ENCODE results near the gene DCBLD1.

Gene DCBLD1

DNA sequence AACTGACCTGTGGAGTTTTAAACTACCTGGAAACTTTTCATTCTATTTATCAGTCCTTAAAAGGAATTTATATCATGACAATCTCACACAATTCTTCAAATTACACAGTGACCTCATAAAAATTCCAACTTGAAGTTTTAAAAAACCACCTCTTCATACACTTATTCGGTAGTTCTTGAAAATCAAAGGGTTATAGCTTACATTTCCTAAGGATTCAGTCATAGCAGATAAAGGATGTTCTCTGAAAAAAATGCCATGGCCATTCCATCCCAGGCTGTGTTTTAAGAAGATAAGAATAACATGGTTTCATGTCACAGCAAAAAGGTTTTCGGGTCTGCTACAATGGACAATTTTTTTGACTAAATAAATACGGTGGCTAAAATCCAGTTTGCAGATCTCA is 78.7 kb downstream of the DCBLD1 start:
- Histone ChIP-seq H3K9ac (ENCODE audit: low read length) (no peak overlapping the region), H3K36me3 (ENCODE audit: control insufficient read depth, insufficient read depth, low read length, severe bottlenecking) (peaks cover 61% of the 10 kb centered on the region), H3K27me3 (replicated peaks; ENCODE audit: control insufficient read depth, insufficient read depth, low read length) (no peaks in the 10 kb centered on the region), H3K4me3 (ENCODE audit: low read length) (no peak overlapping the region), H3K9me3 (ENCODE audit: control insufficient read depth, low read length) (no peaks in the 10 kb centered on the region), H3K4me1 (ENCODE audit: control insufficient read depth, insufficient read depth, low read length) (peaks cover 8% of the 10 kb centered on the region)
- DNase-seq (ENCODE audit: low read depth), result no peak

- H3K27me3 ChIP-seq (replicated peaks; ENCODE audit: control insufficient read depth, insufficient read depth, low read length), result no peaks in the 10 kb centered on the region
- H3K9ac ChIP-seq (ENCODE audit: low read length), result no peak overlapping the region
- no peaks in the 10 kb centered on the region for H3K9me3 ChIP-seq (ENCODE audit: control insufficient read depth, low read length)
- no peak for DNase-seq (ENCODE audit: low read depth)
- no peak overlapping the region for H3K4me3 ChIP-seq (ENCODE audit: low read length)
- H3K36me3 ChIP-seq (ENCODE audit: control insufficient read depth, insufficient read depth, low read length, severe bottlenecking), result peaks cover 89% of the 10 kb centered on the region
- H3K4me1 ChIP-seq (ENCODE audit: control insufficient read depth, insufficient read depth, low read length), result no peaks in the 10 kb centered on the region
These were observed 82.2 kb downstream of the DCBLD1 start for GRCh38 chr6:117564681-117565080.

DNA sequence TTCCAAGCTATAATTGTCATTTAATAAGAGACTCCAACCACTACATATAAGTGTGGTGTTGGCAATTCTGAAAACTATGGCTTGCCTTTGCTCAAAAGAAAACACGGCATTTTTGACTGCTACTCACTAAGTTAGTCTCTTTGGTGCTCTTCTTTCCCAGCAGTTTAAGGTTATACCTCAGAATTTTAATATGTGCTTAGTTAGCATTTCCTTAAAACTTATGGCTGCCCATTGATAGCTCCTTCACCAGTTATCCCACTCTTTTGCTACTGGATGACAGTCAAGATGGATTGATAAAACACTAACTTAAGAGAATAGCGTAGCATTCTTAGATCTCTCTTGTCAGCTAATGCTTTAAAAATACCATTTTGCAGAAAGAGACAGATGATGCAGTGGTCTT is 85.8 kb downstream of the DCBLD1 start:
- DNase-seq (ENCODE audit: low read depth), result no peak
- Histone ChIP-seq H3K4me1 (ENCODE audit: control insufficient read depth, insufficient read depth, low read length) (no peaks in the 10 kb centered on the region), H3K36me3 (ENCODE audit: control insufficient read depth, insufficient read depth, low read length, severe bottlenecking) (peaks cover 91% of the 10 kb centered on the region), H3K9me3 (ENCODE audit: control insufficient read depth, low read length) (no peaks in the 10 kb centered on the region), H3K9ac (ENCODE audit: low read length) (no peak overlapping the region), H3K4me3 (ENCODE audit: low read length) (no peak overlapping the region), H3K27me3 (replicated peaks; ENCODE audit: control insufficient read depth, insufficient read depth, low read length) (no peaks in the 10 kb centered on the region)

- Histone ChIP-seq H3K27me3 (replicated peaks; ENCODE audit: control insufficient read depth, insufficient read depth, low read length) (no peaks in the 10 kb centered on the region), H3K36me3 (ENCODE audit: control insufficient read depth, insufficient read depth, low read length, severe bottlenecking) (peaks cover 92% of the 10 kb centered on the region), H3K4me1 (ENCODE audit: control insufficient read depth, insufficient read depth, low read length) (no peaks in the 10 kb centered on the region), H3K9ac (ENCODE audit: low read length) (no peak overlapping the region), H3K4me3 (ENCODE audit: low read length) (no peak overlapping the region), H3K9me3 (ENCODE audit: control insufficient read depth, low read length) (no peaks in the 10 kb centered on the region)
- no peak for DNase-seq (ENCODE audit: low read depth)
These were observed 86.4 kb downstream of the DCBLD1 start for GRCh38 chr6:117568831-117569410.

GRCh38 chr6:117573006-117573680 is 90.7 kb downstream of the DCBLD1 start:
- no peak for DNase-seq (ENCODE audit: low read depth)
- no peaks in the 10 kb centered on the region for H3K27me3 ChIP-seq (replicated peaks; ENCODE audit: control insufficient read depth, insufficient read depth, low read length)
- no peaks in the 10 kb centered on the region for H3K9me3 ChIP-seq (ENCODE audit: control insufficient read depth, low read length)
- H3K4me1 ChIP-seq (ENCODE audit: control insufficient read depth, insufficient read depth, low read length), result no peaks in the 10 kb centered on the region
- H3K36me3 ChIP-seq (ENCODE audit: control insufficient read depth, insufficient read depth, low read length, severe bottlenecking), result peaks cover 68% of the 10 kb centered on the region
- H3K4me3 ChIP-seq (ENCODE audit: low read length), result no peak overlapping the region
- H3K9ac ChIP-seq (ENCODE audit: low read length), result no peak overlapping the region

GRCh38 chr6:117574198-117574597 is 91.7 kb downstream of the DCBLD1 start:
- Histone ChIP-seq H3K36me3 (ENCODE audit: control insufficient read depth, insufficient read depth, low read length, severe bottlenecking) (peaks cover 66% of the 10 kb centered on the region), H3K4me1 (ENCODE audit: control insufficient read depth, insufficient read depth, low read length) (no peaks in the 10 kb centered on the region), H3K27me3 (replicated peaks; ENCODE audit: control insufficient read depth, insufficient read depth, low read length) (no peaks in the 10 kb centered on the region), H3K9ac (ENCODE audit: low read length) (no peak overlapping the region), H3K9me3 (ENCODE audit: control insufficient read depth, low read length) (no peaks in the 10 kb centered on the region), H3K4me3 (ENCODE audit: low read length) (no peak overlapping the region)
- DNase-seq (ENCODE audit: low read depth), result no peak

- H3K9me3 ChIP-seq (ENCODE audit: control insufficient read depth, low read length), result no peaks in the 10 kb centered on the region
- no peak overlapping the region for H3K4me3 ChIP-seq (ENCODE audit: low read length)
- H3K36me3 ChIP-seq (ENCODE audit: control insufficient read depth, insufficient read depth, low read length, severe bottlenecking), result peaks cover 24% of the 10 kb centered on the region
- DNase-seq (ENCODE audit: low read depth), result no peak
- no peak overlapping the region for H3K9ac ChIP-seq (ENCODE audit: low read length)
- H3K27me3 ChIP-seq (replicated peaks; ENCODE audit: control insufficient read depth, insufficient read depth, low read length), result no peaks in the 10 kb centered on the region
- H3K4me1 ChIP-seq (ENCODE audit: control insufficient read depth, insufficient read depth, low read length), result no peaks in the 10 kb centered on the region
These were observed 103.2 kb downstream of the DCBLD1 start for GRCh38 chr6:117585647-117586046.

GRCh38 chr6:117590447-117590846 is 108.0 kb downstream of the DCBLD1 start:
- no peak overlapping the region for H3K4me3 ChIP-seq (ENCODE audit: low read length)
- H3K4me1 ChIP-seq (ENCODE audit: control insufficient read depth, insufficient read depth, low read length), result peaks cover 5% of the 10 kb centered on the region
- H3K9me3 ChIP-seq (ENCODE audit: control insufficient read depth, low read length), result no peaks in the 10 kb centered on the region
- no peak overlapping the region for H3K9ac ChIP-seq (ENCODE audit: low read length)
- peaks cover 21% of the 10 kb centered on the region for H3K36me3 ChIP-seq (ENCODE audit: control insufficient read depth, insufficient read depth, low read length, severe bottlenecking)
- no peaks in the 10 kb centered on the region for H3K27me3 ChIP-seq (replicated peaks; ENCODE audit: control insufficient read depth, insufficient read depth, low read length)
- DNase-seq (ENCODE audit: low read depth), result no peak

GRCh38 chr6:117591405-117591804 is 108.9 kb downstream of the DCBLD1 start:
- H3K4me1 ChIP-seq (ENCODE audit: control insufficient read depth, insufficient read depth, low read length), result peaks cover 5% of the 10 kb centered on the region
- no peak overlapping the region for H3K9ac ChIP-seq (ENCODE audit: low read length)
- no peaks in the 10 kb centered on the region for H3K27me3 ChIP-seq (replicated peaks; ENCODE audit: control insufficient read depth, insufficient read depth, low read length)
- H3K4me3 ChIP-seq (ENCODE audit: low read length), result no peak overlapping the region
- no peaks in the 10 kb centered on the region for H3K9me3 ChIP-seq (ENCODE audit: control insufficient read depth, low read length)
- peaks cover 21% of the 10 kb centered on the region for H3K36me3 ChIP-seq (ENCODE audit: control insufficient read depth, insufficient read depth, low read length, severe bottlenecking)
- no peak for DNase-seq (ENCODE audit: low read depth)

GRCh38 chr6:117592983-117593759 is 110.7 kb downstream of the DCBLD1 start:
- H3K9ac ChIP-seq (ENCODE audit: low read length), result no peak overlapping the region
- H3K9me3 ChIP-seq (ENCODE audit: control insufficient read depth, low read length), result no peaks in the 10 kb centered on the region
- peaks cover 5% of the 10 kb centered on the region for H3K4me1 ChIP-seq (ENCODE audit: control insufficient read depth, insufficient read depth, low read length)
- peaks cover 22% of the 10 kb centered on the region for H3K36me3 ChIP-seq (ENCODE audit: control insufficient read depth, insufficient read depth, low read length, severe bottlenecking)
- H3K4me3 ChIP-seq (ENCODE audit: low read length), result no peak overlapping the region
- H3K27me3 ChIP-seq (replicated peaks; ENCODE audit: control insufficient read depth, insufficient read depth, low read length), result no peaks in the 10 kb centered on the region
- no peak for DNase-seq (ENCODE audit: low read depth)

DNA sequence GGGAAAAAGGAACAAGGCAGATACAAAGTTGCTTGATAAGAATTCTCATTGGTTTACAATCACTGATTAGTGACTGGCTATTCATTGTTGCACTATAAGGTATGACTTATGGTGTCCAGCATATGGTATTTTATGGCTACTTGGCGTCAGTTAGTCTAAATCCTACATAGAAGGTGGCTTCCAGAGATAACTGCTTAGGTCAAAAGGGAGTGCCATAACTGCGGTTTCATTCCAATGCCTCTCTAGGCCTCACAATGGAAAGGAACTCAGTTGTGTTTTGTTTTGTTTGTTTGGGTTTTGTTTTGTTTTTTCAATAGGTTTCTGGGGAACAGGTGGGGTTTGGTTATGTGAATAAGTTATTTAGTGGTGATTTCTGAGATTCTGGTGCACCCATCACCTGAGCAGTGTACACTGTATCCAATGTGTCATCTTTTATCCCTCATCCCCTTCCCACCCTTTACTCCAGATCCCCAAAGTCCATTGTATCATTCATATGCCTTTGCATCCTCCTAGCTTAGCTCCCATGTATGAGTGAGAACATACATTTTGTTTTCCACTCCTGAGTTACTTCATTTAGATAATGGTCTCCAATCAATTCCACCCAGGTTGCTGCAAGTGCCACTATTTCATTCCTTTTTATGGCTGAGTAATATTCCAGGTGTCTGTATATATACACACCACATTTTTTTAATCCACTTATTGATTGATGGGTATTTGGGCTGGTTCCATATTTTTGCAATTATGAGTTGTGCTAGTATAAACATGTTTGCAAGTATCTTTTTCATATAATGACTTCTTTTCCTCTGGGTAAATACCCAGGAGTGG is 112.8 kb downstream of the DCBLD1 start:
- peaks cover 18% of the 10 kb centered on the region for H3K4me1 ChIP-seq (ENCODE audit: control insufficient read depth, insufficient read depth, low read length)
- peaks cover 11% of the 10 kb centered on the region for H3K36me3 ChIP-seq (ENCODE audit: control insufficient read depth, insufficient read depth, low read length, severe bottlenecking)
- H3K9me3 ChIP-seq (ENCODE audit: control insufficient read depth, low read length), result no peaks in the 10 kb centered on the region
- no peak overlapping the region for H3K4me3 ChIP-seq (ENCODE audit: low read length)
- no peak for DNase-seq (ENCODE audit: low read depth)
- H3K27me3 ChIP-seq (replicated peaks; ENCODE audit: control insufficient read depth, insufficient read depth, low read length), result no peaks in the 10 kb centered on the region
- H3K9ac ChIP-seq (ENCODE audit: low read length), result no peak overlapping the region

Measured in adipocyte (in vitro differentiated cells).